GM12875 (cell line): ENCODE data around the gene MRFAP1.
"Not testable (repeated sequence)": the region's sequence is repeated elsewhere in the genome, so short reads cannot be mapped to it uniquely, and the experiment has no call there.

Experiments used
- H3K4me3 ChIP-seq: one replicate; pipeline ENCODE4 v1.5.1; 2011; ENCODE audit warnings: low read depth, low read length, control low read depth
- CTCF ChIP-seq: IDR thresholded peaks from 2 replicates; pipeline ENCODE4 v1.5.1; 2011; ENCODE audit warnings: low read depth, mild to moderate bottlenecking, control low read depth, inconsistent platforms, low read length, moderate library complexity, borderline replicate concordance; ENCODE audit not compliant: insufficient read depth

The MRFAP1 gene

GRCh38 chr4:6671648-6672047 is 31.2 kb downstream of the MRFAP1 start:
- H3K4me3 ChIP-seq: no peak overlapping the region
- TF ChIP-seq CTCF: no peak

GRCh38 chr4:6672131-6672530 is 31.6 kb downstream of the MRFAP1 start:
- no peak overlapping the region for H3K4me3 ChIP-seq
- TF ChIP-seq CTCF: no peak

- H3K4me3 ChIP-seq: not testable (repeated sequence)
These were observed 32.2 kb downstream of the MRFAP1 start for GRCh38 chr4:6672541-6673190.

GRCh38 chr4:6673191-6673659 is 32.7 kb downstream of the MRFAP1 start:
- H3K4me3 ChIP-seq: not testable (repeated sequence)

GRCh38 chr4:6673660-6674499 is 33.4 kb downstream of the MRFAP1 start:
- TF ChIP-seq CTCF: no peak
- peak overlapping the region; percentile 81 for H3K4me3 ChIP-seq

- H3K4me3 ChIP-seq: peak overlapping the region; percentile 81
- TF ChIP-seq CTCF: peak; percentile 59
These were observed 34.1 kb downstream of the MRFAP1 start for GRCh38 chr4:6674500-6675149.

GRCh38 chr4:6676722-6677558 is 36.5 kb downstream of the MRFAP1 start:
- TF ChIP-seq CTCF: no peak
- H3K4me3 ChIP-seq: no peak overlapping the region
